MCF 10A (cell line): ENCODE data around the gene IRF4. TPM values are rescaled to one million over a fixed set of nuclear protein-coding genes. Genes with fewer than 3 reads are reported as not detected.

Source experiments
- BruUV-seq: library from RNA; stranded (reverse); fragments of 400-500 nt; replicated peaks from 2 replicates; lab custom pipeline; 2021; lab: Mats Ljungman, UMichigan
- CTCF ChIA-PET: fragments of 300-600 bp; sonication (Branson Sonifier 250); formaldehyde crosslinking; extraction: SDS; loops from one replicate; lab custom pipeline; 2021; ENCODE audit warnings: antibody characterized with exemption, inconsistent platforms; lab: Yijun Ruan, JAX
- POLR2A ChIA-PET: fragments of 300-600, 350-650 bp; sonication (Branson Sonifier 250); formaldehyde crosslinking; extraction: SDS; loops from one replicate; lab custom pipeline; 2020; ENCODE audit warnings: antibody characterized with exemption, inconsistent platforms; lab: Yijun Ruan, JAX
- DNase-seq: peaks from one replicate; pipeline ENCODE4 v3.0.0-alpha.2; 2018; ENCODE audit not compliant: unreplicated experiment
- H3K27ac Mint-ChIP-seq: one replicate; pipeline ENCODE4 v1.8.0; 2022; ENCODE audit warnings: mild to moderate bottlenecking, low read depth, mixed read lengths; ENCODE audit not compliant: unreplicated experiment
- H3K27me3 Mint-ChIP-seq: one replicate; pipeline ENCODE4 v1.8.0; 2022; ENCODE audit warnings: mixed read lengths; ENCODE audit not compliant: insufficient read depth, unreplicated experiment
- H3K36me3 Mint-ChIP-seq: one replicate; pipeline ENCODE4 v1.8.0; 2022; ENCODE audit warnings: mild to moderate bottlenecking, moderate library complexity, mixed read lengths; ENCODE audit not compliant: insufficient read depth, unreplicated experiment
- H3K4me1 Mint-ChIP-seq: one replicate; pipeline ENCODE4 v1.8.0; 2022; ENCODE audit warnings: mixed read lengths; ENCODE audit not compliant: insufficient read depth, unreplicated experiment
- H3K4me3 Mint-ChIP-seq: one replicate; pipeline ENCODE4 v1.8.0; 2022; ENCODE audit warnings: mild to moderate bottlenecking, moderate library complexity, mixed read lengths; ENCODE audit not compliant: unreplicated experiment
- H3K9me3 Mint-ChIP-seq: one replicate; pipeline ENCODE4 v1.8.0; 2022; ENCODE audit warnings: mixed read lengths; ENCODE audit not compliant: unreplicated experiment
- CTCF ChIP-seq: fragments of 200-600 bp; IDR thresholded peaks from one replicate; pipeline ENCODE4 v1.8.0; 2022; ENCODE audit warnings: antibody characterized with exemption, mild to moderate bottlenecking; ENCODE audit not compliant: unreplicated experiment
- intact Hi-C: fragments of 100-400 bp; cut with micrococcal nuclease; formaldehyde crosslinking; loops from 2 replicates; pipeline ENCODE4 v1.14.1; 2022
- total RNA-seq: library from RNA; stranded (reverse); gene quantifications from 2 replicates; pipeline ENCODE4 v1.2.3, GENCODE V29; 2022

The IRF4 gene
- total RNA-seq, 1 experiment from 2014 or later = not detected

- peaks cover 31% of the 10 kb centered on the region for H3K27me3 Mint-ChIP-seq
- CTCF ChIA-PET = interaction anchor here (0.6 kb wide), 1 partner anchor 178 kb away, joined by 4 read pairs; no protein-coding TSS in a partner anchor
Observed at GRCh38 chr6:401994-402640, 10.6 kb downstream of the IRF4 start.

DNA sequence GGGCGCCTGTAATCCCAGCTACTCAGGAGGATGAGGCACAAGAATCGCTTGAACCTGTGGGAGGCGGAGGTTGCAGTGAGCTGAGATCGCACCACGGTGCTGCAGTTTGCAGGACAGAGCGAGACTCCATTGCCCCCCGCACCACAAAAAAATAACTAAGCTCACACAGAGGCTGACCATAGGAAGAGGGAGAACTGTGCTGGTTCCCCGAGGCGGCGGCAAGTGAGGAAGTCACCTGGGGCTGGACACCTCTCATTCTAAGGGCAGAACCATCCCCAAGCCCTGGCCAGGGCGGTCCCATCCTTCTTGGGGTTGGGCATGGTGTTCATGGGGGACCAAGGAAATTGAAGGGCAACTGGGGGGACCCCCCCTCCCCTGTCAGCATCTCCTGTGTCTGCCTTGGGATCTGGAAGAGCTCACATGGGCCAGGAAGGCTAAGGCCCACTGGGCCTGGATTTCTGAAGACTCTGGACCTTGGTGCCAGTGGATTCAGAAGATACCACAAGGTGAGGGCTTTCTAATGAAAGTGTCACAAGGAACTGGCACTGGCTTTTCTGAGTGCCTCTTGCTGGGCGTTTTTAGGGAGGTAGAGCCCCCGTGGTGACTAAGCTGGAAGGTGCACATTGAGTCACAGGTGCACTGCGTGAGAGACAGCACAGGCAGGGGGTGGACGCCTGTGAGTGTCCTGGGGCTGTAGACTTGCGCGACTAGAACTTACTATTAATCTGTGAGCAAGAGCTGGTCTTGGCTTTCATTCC is 11.5 kb downstream of the IRF4 start:
- Mint-ChIP-seq H3K4me3 (no peak overlapping the region), H3K27me3 (peaks cover 22% of the 10 kb centered on the region), H3K27ac (no peak overlapping the region), H3K4me1 (no peaks in the 10 kb centered on the region), H3K9me3 (no peaks in the 10 kb centered on the region), H3K36me3 (no peaks in the 10 kb centered on the region)
- POLR2A ChIA-PET = interaction anchor here (0.6 to 0.9 kb wide), 2 partner anchors 8 to 20 kb away, joined by 3 read pairs; no protein-coding TSS in a partner anchor
- no peak for TF ChIP-seq CTCF
- intact Hi-C loops = no loop called here
- CTCF ChIA-PET = interaction anchor here (0.6 to 0.8 kb wide), 3 partner anchors 9 to 177 kb away, joined by 3 to 4 read pairs (median 3); no protein-coding TSS in a partner anchor
- peak; percentile 31 for DNase-seq
- BruUV-seq = no TSS peak

More at GRCh38 chr6:401994-402640, 10.6 kb downstream of the IRF4 start:
- no peak for DNase-seq
- H3K27ac Mint-ChIP-seq = no peak overlapping the region
- H3K36me3 Mint-ChIP-seq = no peaks in the 10 kb centered on the region
- no peak for TF ChIP-seq CTCF
- no peaks in the 10 kb centered on the region for H3K9me3 Mint-ChIP-seq
- H3K4me3 Mint-ChIP-seq = no peak overlapping the region
- H3K4me1 Mint-ChIP-seq = no peaks in the 10 kb centered on the region
- no TSS peak for BruUV-seq
- intact Hi-C loops = no loop called here
- POLR2A ChIA-PET = no interaction called here

DNA sequence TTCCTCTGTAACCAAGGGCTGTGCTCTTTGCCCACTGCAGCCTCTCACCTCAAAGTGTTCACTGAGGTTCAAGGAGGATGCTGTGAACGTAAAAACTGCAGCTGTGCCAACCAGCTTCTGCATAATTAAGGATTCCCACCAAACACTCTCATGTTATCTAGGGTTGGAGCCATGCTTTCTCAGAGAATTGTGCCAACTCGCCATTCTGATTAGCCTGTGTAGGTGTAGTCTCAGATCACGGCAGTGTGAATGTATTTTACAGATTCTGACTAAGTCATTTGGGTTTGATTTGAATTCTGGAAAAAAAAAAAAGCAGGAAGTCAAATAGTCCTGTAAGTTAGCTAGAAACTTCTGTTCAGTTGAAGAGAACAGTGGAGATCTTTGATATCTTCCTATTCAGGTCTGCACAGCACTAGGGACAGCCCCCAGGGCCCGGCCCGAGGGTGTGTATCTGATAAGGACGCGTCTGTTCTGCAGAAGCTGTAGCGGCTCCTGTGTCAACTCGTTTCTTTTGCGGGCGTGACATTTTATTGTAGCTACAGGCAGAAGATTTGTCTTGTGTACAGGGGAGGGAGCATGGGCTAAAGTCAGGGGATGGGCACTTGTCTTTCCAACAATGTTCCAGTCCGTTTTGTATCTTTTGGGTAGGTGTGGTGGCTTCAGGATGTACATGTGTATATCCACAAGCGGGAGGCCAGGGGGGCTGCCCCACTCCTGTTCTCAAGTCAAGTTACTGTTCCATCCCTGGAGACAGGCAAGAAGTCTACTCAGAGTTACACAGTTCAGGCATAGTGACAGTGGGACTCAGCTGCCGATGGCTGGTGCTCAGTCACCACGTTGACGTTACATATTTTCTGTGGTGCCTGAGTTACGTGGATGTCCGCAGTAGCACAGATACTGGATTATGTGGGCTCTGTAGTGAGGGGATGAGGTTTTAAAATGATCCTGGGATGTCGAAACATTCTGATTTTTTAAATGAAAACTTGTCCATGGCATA is 12.4 kb downstream of the IRF4 start:
- POLR2A ChIA-PET = interaction anchor here (0.6 to 0.9 kb wide), 2 partner anchors 9 to 19 kb away, joined by 3 read pairs; no protein-coding TSS in a partner anchor
- no peaks in the 10 kb centered on the region for H3K4me1 Mint-ChIP-seq
- H3K4me3 Mint-ChIP-seq = no peak overlapping the region
- no TSS peak for BruUV-seq
- TF ChIP-seq CTCF = no peak
- intact Hi-C loops = no loop called here
- DNase-seq = no peak
- CTCF ChIA-PET = interaction anchor here (0.8 kb wide), 2 partner anchors 8 to 16 kb away, joined by 3 read pairs; no protein-coding TSS in a partner anchor
- H3K36me3 Mint-ChIP-seq = no peaks in the 10 kb centered on the region
- no peaks in the 10 kb centered on the region for H3K9me3 Mint-ChIP-seq
- H3K27me3 Mint-ChIP-seq = peaks cover 13% of the 10 kb centered on the region
- H3K27ac Mint-ChIP-seq = no peak overlapping the region
